Lung microvascular endothelial cell (primary cell): ENCODE data around the gene ELP4. TPM values are rescaled to one million over a fixed set of nuclear protein-coding genes. Genes with fewer than 3 reads are reported as not detected.
"Not testable (repeated sequence)": the region's sequence is repeated elsewhere in the genome, so short reads cannot be mapped to it uniquely, and the experiment has no call there.

Source experiments
- DNase-seq, 2 donors: peaks; one replicate each; pipeline versions ENCODE4 v3.0.0 to v3.0.0-alpha.2; 2010; ENCODE audit warnings: low read depth in 2 of 2
- total RNA-seq: library from RNA; depleted of rRNA; stranded (reverse); fragments of >200 nt; gene quantifications from 2 replicates; pipeline ENCODE4 v1.2.1, GENCODE V29; 2014

The ELP4 gene, protein sequence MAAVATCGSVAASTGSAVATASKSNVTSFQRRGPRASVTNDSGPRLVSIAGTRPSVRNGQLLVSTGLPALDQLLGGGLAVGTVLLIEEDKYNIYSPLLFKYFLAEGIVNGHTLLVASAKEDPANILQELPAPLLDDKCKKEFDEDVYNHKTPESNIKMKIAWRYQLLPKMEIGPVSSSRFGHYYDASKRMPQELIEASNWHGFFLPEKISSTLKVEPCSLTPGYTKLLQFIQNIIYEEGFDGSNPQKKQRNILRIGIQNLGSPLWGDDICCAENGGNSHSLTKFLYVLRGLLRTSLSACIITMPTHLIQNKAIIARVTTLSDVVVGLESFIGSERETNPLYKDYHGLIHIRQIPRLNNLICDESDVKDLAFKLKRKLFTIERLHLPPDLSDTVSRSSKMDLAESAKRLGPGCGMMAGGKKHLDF
- total RNA-seq: 8.1 and 9.2 TPM in 2 replicates

GRCh38 chr11:31509429-31510345 is at the start of gene ELP4, which contains the start of gene IMMP1L:
Gene ELP4 (plus strand): TSS chr11:31509767. CDS start chr11:31509785, 18 bp downstream.
Gene IMMP1L (minus strand): TSS chr11:31509622. CDS start chr11:31463276, 46,346 bp downstream.
- peak; percentile 97 to 99 for DNase-seq

DNA sequence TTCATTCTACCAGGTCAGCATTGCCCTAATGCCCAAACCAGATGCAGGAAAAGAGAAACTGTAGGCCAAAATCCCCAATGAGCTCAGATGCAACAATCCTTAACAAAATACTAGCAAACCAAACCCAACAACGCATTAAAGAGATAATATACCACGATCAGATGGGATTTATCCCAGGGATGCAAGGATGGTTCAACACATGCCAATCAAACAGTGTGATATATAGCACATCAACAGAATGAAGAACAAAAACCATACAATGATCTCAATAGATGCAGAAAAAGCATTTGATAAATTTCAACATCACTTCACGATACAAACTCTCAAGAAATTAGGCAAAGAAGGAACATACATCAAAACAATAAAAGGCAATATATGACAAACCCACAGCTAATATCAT is 45.1 kb upstream of the ELP4 start:
- DNase-seq: no peak

GRCh38 chr11:31474083-31474482 is 35.5 kb upstream of the ELP4 start:
- no peak for DNase-seq

- no peak for DNase-seq
These were observed 31.9 kb upstream of the ELP4 start for GRCh38 chr11:31477528-31478222.

DNA sequence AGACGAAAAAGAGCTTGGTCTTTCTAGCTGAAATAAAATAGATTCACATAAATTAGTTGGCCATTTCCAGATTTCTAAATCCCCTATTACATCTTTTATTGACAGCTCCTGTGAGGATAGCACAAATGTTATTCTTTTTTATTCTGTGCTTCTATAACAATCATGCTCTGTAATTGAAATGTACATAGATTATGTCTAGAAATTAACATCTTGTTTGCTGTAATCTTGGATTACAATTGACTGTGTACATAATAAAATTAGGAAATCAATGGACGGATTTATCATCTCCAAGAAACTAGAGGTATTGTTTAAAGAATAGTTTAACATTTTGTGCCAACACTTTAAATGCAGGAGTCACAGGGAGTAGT is 31.4 kb upstream of the ELP4 start:
- DNase-seq: no peak

GRCh38 chr11:31479066-31479465 is 30.5 kb upstream of the ELP4 start:
- no peak for DNase-seq

DNA sequence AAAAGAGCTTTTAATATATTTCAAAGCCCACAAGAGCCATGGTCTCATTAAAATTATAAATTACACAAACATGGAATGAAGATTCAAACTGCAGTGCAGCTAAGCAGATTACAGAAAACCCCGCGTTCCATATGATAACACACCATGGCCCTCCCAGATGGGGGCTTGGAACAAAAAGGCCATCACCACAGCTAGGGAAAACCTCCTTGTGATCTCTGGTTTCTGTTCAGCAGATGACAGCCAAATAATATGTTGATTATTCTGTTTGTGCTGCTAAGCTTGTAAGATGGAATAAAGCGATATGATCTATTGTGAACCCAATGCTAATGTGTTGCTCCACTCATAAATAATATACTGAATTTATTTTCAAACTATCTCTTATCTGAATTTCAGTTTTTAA is 28.6 kb upstream of the ELP4 start:
- no peak for DNase-seq

DNA sequence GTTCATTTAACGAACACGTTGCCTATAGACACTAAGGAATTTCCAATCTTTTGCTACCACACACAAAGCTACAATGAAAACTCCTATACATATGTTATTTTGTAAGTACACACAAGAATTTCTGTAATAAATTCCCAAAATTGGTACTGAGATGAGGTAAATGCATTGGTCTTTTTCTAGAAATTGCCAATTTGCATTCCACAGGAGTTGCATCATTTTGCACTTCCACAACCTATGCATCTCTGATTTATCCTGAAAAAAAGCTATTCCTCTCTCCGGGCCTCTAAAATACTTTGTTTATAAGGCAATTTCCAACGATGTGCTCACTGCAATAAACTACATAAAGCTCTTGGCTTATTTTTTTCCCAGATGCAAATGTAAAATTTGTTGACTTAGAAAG is 25.1 kb upstream of the ELP4 start:
- no peak for DNase-seq

DNA sequence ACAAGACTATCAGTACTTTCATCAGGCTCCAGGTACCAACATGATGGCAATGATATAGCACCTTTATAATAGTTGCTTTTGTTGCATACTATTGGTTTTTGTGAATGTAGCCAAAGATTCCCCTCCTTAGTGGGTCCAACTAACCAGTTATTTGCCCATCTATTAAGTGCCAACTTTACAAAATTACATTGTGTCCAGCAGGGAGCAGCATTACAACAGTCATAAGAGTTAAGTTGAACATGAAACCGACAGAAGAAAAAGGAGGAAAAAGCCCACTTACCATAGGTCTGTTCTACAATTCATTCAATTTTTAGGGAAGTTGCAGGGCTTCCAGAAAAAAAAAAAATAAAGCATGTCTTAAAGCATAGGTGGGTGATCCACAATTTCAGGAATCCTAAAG is 21.7 kb upstream of the ELP4 start:
- peak; percentile 79 to 86 for DNase-seq

DNA sequence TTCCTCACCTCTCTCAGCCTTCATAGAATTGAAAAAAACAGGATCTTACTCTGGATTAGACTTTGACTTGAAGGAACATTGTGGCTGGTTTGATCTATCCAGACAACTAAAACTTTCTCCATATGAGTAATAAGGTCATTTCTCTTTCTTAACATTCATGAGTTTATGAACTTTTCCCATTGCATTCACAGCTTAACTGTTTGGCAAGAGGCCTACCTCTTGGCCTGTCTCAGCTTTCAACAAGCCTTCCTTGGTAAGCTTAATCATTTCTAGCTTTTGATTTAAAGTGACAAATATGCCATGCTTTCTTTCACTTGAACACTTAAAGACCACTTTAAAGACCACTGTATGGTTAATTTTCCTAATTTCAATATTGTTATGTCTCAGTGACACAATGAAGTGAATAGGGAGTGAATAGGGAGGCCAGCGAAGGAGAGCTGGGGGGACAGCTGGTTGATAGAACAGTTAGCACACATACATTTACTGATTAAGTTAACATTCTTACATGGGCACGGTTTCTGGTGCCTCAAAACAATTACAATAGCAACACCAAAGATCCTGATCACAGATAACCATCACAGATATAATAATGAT is 17.1 kb upstream of the ELP4 start:
- DNase-seq: no peak

- DNase-seq: no peak
These were observed 16.3 kb upstream of the ELP4 start for GRCh38 chr11:31493235-31493634.

GRCh38 chr11:31493762-31494161 is 15.8 kb upstream of the ELP4 start:
- not testable (repeated sequence) for DNase-seq

GRCh38 chr11:31499576-31500178 is 9.9 kb upstream of the ELP4 start:
- peak; percentile 0 to 8 for DNase-seq

DNA sequence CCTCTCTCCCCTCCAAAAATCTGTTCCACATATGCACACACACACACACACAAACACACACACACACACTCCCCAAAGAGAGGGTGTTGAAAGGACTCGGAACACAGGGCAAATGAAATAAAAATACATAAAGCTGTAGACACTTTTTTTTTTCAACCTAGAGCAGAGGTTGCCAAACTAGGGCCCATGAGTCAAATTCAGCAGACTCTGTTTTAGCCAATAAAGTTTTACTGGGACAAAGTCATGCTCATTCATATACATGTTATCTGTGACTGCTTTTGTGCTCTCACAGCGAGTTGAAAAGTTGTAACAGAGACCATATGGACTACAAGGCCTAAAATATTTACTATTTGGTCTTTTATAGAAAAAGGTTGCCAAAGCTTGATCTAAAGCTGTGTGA is 9.0 kb upstream of the ELP4 start:
- DNase-seq: no peak

- peak; percentile 21 to 30 for DNase-seq
These were observed 527 bp upstream of the ELP4 start for GRCh38 chr11:31509051-31509428.

DNA sequence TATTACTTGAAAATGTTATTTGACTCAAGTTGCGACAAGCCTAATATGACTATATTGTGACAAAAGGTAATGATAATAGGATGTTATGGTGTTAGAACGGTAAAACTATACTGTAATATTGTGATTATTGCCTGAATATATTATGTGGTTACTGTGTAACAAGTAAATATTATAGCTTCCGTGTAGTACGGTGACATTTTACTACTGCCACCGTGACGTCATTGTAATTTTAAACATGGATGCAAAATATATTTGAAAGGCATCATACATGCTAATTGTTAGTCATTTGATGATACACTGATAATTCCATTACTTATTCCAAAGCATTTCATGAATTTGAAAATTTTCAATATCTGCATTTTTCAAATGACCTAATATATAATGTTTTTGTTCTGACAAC is 2.5 kb downstream of the ELP4 start:
- no peak for DNase-seq

- DNase-seq: no peak
These were observed 12.1 kb downstream of the ELP4 start for GRCh38 chr11:31521497-31522150.

DNA sequence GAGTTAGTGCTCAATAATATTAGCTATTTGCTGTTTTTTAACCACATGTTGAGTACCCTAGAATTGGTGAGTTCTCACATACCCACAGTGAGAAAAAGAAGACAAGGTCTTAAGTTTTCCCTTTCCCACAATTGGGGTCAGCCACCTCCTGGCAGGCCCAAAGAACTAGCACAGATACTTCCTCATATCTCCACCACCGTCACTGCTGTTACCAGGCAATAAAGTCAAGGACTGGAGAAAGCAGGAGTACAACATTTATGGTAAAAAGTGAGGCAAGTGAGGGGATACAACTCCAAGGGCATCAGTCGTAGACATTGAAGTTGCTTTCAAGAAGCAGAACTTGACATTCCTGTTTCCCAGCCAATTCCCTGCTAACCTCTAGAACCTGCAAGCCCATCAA is 19.6 kb downstream of the ELP4 start:
- no peak for DNase-seq

GRCh38 chr11:31529701-31530100 is 20.1 kb downstream of the ELP4 start:
- DNase-seq: no peak

- DNase-seq: no peak
These were observed 21.7 kb downstream of the ELP4 start for GRCh38 chr11:31531293-31531692.

- no peak for DNase-seq
These were observed 25.9 kb downstream of the ELP4 start for GRCh38 chr11:31535479-31535878.
